Pancreas (tissue), 10 donors: ENCODE measurements around the gene ZHX3. TPM values are rescaled to one million over a fixed set of nuclear protein-coding genes. Genes with fewer than 3 reads are reported as not detected.

ENCODE experiments used
- ATAC-seq, 4 donors: fragments of 200-7000 bp; cut with Tn5 transposase; one replicate each; pipeline versions ENCODE4 v1.8.0 to v1.9.1; 2020; ENCODE audit warnings: mild to moderate bottlenecking in 4 of 4, moderate library complexity in 4 of 4
- DNase-seq, 6 donors: peaks; one replicate each; pipeline ENCODE4 v3.0.0-alpha.2; 2020
- FAIRE-seq: peaks from 2 replicates; lab custom pipeline; 2012; peaks lifted over from hg19 to GRCh38; lab: Jason Lieb, UNC
- H3K27ac ChIP-seq, 4 donors: fragments of 200-600 bp; sonication (generic); 1 replicate in 3 of 4; 2 replicates in 1 of 4; pipeline versions ENCODE4 v1.5.0 to v1.8.0; 2020
- H3K27me3 ChIP-seq, 4 donors: fragments of 200-600 bp; one replicate each; pipeline ENCODE4 v1.8.0; 2021
- H3K36me3 ChIP-seq, 3 donors: fragments of 200-600 bp; sonication (generic) in 1 of 3; one replicate each; pipeline versions ENCODE4 v1.5.0 to v1.8.0; 2020 to 2021
- H3K4me1 ChIP-seq, 3 donors: fragments of 200-600 bp; one replicate each; pipeline ENCODE4 v1.8.0; 2021
- H3K4me3 ChIP-seq, 4 donors: fragments of 200-600 bp; sonication (generic) in 2 of 4; one replicate each; pipeline versions ENCODE4 v1.5.0 to v1.8.0; 2020 to 2021
- H3K9me3 ChIP-seq, 4 donors: fragments of 200-600 bp; one replicate each; pipeline ENCODE4 v1.8.0; 2021
- WGBS, 2 donors: extraction: QIAGEN DNeasy Blood & Tissue Kit; methylation state at CpG; one replicate each; pipeline ENCODE4 v1.1.7; 2013; 5-methylcytosine and 5-hydroxymethylcytosine counted together
- intact Hi-C, 3 donors: fragments of 100-400 bp; cut with DNase I; formaldehyde crosslinking; loops; one replicate each; pipeline versions ENCODE4 v1.11.1 to v1.14.2; 2022
- polyA plus RNA-seq, 2 donors: library from polyadenylated mRNA; stranded (reverse); fragments of 200-250 nt; gene quantifications; one replicate each; pipeline ENCODE4 v1.2.3, GENCODE V29; 2013
- total RNA-seq, 6 donors: library from RNA; stranded (reverse); fragmentation: NEBNext Ultra II Directional in 4 of 6; extraction: Animal tissue kit (Norgen Biotek cat#: 25700) in 4 of 6; gene quantifications; one replicate each; pipeline versions ENCODE4 v1.2.1 to v1.2.4, GENCODE V29; 2021 to 2023
- TF ChIP-seq, protein P1 (sequence below), 4 donors: fragments of 200-600 bp; sonication (generic) in 3 of 4; IDR thresholded peaks; one replicate each; pipeline versions ENCODE4 v1.5.0 to v1.8.0; 2021; ENCODE audit warnings: antibody characterized with exemption in 4 of 4
- donor health status: healthy with polysubstance abuse.
- donor health status: DM: no; HTN: no; CAD: no; lungs with moderate emphysema.
- donor health status: DM: no; HTN: no; CAD: no.
- donor health status: control.
- donor health status: control.
- donor health status: Bipolar disorder and iron deficiency.
- donor health status: DM: yes; HTN: yes; CAD: no.
- donor health status: DM: no; HTN: no; CAD: no.
- donor health status: DM: no; HTN: no; CAD: no.
- donor health status: DM: yes; HTN: yes; CAD: no.

ZHX3 gene
- total and polyA plus RNA-seq, 8 donors: 7.9 to 17.3 (median 13.0) TPM

DNA sequence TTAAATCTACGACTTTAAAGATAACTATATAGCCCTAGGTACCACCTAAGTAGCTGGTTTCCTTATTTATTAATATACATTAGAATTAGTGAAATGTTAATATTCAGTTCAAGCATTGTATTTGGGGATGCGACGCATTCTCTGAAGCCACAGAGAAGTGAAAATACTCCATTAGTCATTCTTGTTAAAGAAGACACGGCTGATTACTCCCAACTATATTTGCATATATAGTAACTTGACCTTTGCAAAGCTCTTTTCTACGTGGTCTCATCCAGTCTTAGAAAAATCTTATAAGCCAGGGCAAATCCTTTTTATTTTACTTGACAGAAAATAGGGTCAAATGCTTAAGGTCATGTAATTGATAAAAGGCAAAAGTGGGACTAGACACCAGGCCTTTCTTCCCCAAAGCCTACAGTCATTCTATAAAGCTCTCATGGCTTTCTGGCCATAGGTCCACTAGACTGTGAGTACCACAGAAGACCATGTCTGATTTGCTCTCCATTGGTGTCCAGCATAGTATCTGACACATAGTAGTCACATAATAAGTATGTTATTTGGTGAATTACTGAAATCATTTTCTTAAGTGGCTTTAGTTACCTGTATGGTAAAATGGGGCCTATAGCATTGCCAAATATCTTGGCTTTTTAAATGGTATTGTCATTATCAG is 11.3 kb downstream of the ZHX3 start:
- Histone ChIP-seq H3K9me3 (no peaks in the 10 kb centered on the region), H3K27ac (no peak overlapping the region), H3K27me3 (no peaks in the 10 kb centered on the region), H3K36me3 (no peaks in the 10 kb centered on the region), H3K4me3 (no peak overlapping the region), H3K4me1 (peaks cover 0 to 9% (median 8%) of the 10 kb centered on the region in 3 donors)
- ATAC-seq (no peak), DNase-seq (no peak), FAIRE-seq (no peak)
- intact Hi-C loops: no loop called here
- WGBS, 2 donors: 92 to 94% methylated on average over 5 of the region's 5 CpGs
- TF ChIP-seq, protein P1, sequence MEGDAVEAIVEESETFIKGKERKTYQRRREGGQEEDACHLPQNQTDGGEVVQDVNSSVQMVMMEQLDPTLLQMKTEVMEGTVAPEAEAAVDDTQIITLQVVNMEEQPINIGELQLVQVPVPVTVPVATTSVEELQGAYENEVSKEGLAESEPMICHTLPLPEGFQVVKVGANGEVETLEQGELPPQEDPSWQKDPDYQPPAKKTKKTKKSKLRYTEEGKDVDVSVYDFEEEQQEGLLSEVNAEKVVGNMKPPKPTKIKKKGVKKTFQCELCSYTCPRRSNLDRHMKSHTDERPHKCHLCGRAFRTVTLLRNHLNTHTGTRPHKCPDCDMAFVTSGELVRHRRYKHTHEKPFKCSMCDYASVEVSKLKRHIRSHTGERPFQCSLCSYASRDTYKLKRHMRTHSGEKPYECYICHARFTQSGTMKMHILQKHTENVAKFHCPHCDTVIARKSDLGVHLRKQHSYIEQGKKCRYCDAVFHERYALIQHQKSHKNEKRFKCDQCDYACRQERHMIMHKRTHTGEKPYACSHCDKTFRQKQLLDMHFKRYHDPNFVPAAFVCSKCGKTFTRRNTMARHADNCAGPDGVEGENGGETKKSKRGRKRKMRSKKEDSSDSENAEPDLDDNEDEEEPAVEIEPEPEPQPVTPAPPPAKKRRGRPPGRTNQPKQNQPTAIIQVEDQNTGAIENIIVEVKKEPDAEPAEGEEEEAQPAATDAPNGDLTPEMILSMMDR (IDR thresholded peaks at IDR 0.05): no peak

DNA sequence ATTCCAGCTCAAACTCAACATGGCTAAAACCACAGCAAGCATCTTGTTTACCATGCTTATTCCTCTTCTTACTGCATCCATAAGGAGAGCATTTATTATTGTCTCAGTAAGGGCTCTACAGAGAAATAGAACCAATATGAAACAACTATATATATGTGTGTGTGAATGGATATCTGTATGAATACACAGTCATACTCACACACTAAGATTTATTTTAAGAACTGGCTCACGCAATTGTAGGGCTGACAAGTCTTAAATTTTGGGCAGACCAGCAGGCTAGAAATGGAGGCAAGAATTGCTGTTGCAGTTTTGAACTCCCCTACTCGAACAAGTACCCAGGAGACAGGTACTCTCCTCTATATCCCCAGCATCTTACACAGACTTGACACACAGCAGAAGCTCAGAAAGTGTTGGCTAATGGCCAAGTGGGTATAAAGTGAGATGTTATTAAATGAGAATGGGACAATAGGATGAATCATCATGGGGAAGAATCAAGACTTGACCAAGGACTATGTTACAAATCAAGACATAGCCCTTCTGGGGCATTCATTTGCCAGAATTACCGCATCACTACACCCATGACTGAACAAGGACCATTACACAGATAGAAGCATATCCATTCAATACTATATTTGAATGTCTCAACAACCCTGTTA is 13.0 kb downstream of the ZHX3 start:
- TF ChIP-seq, protein P1 (IDR thresholded peaks at IDR 0.05): no peak
- Histone ChIP-seq H3K36me3 (no peaks in the 10 kb centered on the region), H3K9me3 (no peaks in the 10 kb centered on the region), H3K4me1 (peaks cover 0 to 9% (median 8%) of the 10 kb centered on the region in 3 donors), H3K27ac (no peak overlapping the region), H3K4me3 (no peak overlapping the region), H3K27me3 (no peaks in the 10 kb centered on the region)
- FAIRE-seq: no peak
- intact Hi-C loops: no loop called here
- ATAC-seq: no peak
- no peak for DNase-seq
- 93 to 96% methylated on average over 3 of the region's 3 CpGs for WGBS, 2 donors

DNA sequence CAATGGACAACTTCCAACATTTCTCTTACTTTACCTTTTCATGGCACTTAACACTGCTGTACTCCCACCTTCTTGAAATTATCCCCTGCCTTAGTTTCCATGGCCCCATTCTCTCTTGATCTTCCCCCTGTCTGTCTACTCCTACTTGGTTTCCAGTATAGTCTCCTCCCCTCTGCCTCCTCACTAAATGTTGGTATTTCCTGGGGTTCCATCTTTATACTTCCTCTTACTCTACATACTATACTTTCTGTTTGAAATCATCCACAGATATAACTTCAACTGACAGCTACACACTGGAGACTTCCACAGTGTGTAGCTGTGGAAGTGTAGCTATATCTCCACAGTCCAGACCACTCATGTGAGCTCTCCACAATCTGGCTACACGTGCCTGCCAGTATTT is 13.5 kb downstream of the ZHX3 start:
- Histone ChIP-seq H3K27ac (no peak overlapping the region), H3K4me1 (peaks cover 0 to 9% (median 8%) of the 10 kb centered on the region in 3 donors), H3K9me3 (no peaks in the 10 kb centered on the region), H3K36me3 (no peaks in the 10 kb centered on the region), H3K27me3 (no peaks in the 10 kb centered on the region), H3K4me3 (no peak overlapping the region)
- FAIRE-seq: no peak
- intact Hi-C loops: no loop called here
- WGBS, 2 donors: 90 to 95% methylated on average over 1 of the region's 1 CpG
- no peak for ATAC-seq
- DNase-seq: no peak
- TF ChIP-seq, protein P1 (IDR thresholded peaks at IDR 0.05): no peak

DNA sequence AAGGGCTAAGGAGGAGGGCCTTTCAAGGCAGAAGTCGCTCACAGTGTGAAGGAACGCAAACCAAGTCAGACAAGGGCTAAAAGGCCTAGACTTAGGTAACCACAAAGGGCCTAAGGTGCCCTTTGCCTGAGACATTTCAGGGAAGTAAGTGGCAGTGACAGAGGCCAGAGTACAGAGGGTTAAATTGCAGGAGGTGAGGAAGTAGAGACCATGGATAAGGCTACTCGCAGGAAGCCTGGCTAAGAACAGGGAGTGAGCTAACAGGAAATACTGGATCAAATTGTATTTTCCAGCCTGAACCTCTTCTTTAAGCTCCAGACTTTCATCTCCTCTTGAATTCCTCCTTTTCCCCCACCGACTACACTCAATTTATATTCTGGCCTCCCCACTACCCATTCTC is 16.6 kb downstream of the ZHX3 start:
- Histone ChIP-seq H3K27me3 (no peaks in the 10 kb centered on the region), H3K4me3 (no peak overlapping the region), H3K4me1 (no peaks in the 10 kb centered on the region), H3K36me3 (no peaks in the 10 kb centered on the region), H3K27ac (no peak overlapping the region), H3K9me3 (no peaks in the 10 kb centered on the region)
- DNase-seq (no peak), ATAC-seq (no peak), FAIRE-seq (no peak)
- intact Hi-C loops: no loop called here
- WGBS, 2 donors: 81 to 85% methylated on average over 4 of the region's 4 CpGs
- TF ChIP-seq, protein P1 (IDR thresholded peaks at IDR 0.05): no peak

DNA sequence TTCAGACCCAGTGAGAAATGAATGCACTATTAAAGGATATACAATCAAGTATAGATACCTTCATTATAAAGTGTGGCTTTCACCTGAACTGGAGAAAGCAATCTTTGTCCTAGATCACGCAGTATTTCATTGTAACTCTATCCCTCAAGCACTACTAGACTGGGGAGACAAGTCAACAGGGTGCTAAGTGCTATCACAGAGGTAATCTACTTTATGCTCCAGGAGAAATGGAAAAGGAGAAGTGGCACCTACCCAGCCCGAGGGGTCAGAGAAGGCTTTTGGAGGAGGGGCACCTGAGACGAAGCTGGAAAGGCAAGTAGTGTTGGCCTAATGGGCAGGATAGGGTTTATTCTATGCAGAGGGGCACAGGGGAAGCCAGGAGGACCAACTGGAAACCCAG is 17.1 kb downstream of the ZHX3 start:
- 76 to 83% methylated on average over 3 of the region's 3 CpGs for WGBS, 2 donors
- no peak for FAIRE-seq
- no peaks in the 10 kb centered on the region for H3K27me3 ChIP-seq
- no peak for DNase-seq
- no peaks in the 10 kb centered on the region for H3K36me3 ChIP-seq
- no peaks in the 10 kb centered on the region for H3K9me3 ChIP-seq
- TF ChIP-seq, protein P1 (IDR thresholded peaks at IDR 0.05): no peak
- H3K4me1 ChIP-seq: no peaks in the 10 kb centered on the region
- H3K4me3 ChIP-seq: no peak overlapping the region
- ATAC-seq: no peak
- intact Hi-C loops: no loop called here
- H3K27ac ChIP-seq: no peak overlapping the region
